Measurements from ENCODE around the gene RIPOR2.

GRCh38 chr6:24768361-24768760 is 167.4 kb downstream of the RIPOR2 start:
- TF ChIP-seq POLR2AphosphoS5 (IDR thresholded peaks at IDR 0.05; ENCODE audit: low read depth, low read length), result no peak
- no peak for TF ChIP-seq SPI1 (IDR thresholded peaks at IDR 0.05; ENCODE audit: low read depth, low read length)
- TF ChIP-seq POLR2A (IDR thresholded peaks at IDR 0.05; ENCODE audit: low read depth, low read length), result no peak
- no peak for TF ChIP-seq PAX5 (IDR thresholded peaks at IDR 0.05; ENCODE audit: insufficient read depth, low read length, severe bottlenecking)
